ENCODE results near the gene HOXA7. TPM values are rescaled to one million over a fixed set of nuclear protein-coding genes. Genes with fewer than 3 reads are reported as not detected.

HOXA7 gene
- total and polyA plus RNA-seq, 12 donors = 0.04 TPM; not detected in 11

DNA sequence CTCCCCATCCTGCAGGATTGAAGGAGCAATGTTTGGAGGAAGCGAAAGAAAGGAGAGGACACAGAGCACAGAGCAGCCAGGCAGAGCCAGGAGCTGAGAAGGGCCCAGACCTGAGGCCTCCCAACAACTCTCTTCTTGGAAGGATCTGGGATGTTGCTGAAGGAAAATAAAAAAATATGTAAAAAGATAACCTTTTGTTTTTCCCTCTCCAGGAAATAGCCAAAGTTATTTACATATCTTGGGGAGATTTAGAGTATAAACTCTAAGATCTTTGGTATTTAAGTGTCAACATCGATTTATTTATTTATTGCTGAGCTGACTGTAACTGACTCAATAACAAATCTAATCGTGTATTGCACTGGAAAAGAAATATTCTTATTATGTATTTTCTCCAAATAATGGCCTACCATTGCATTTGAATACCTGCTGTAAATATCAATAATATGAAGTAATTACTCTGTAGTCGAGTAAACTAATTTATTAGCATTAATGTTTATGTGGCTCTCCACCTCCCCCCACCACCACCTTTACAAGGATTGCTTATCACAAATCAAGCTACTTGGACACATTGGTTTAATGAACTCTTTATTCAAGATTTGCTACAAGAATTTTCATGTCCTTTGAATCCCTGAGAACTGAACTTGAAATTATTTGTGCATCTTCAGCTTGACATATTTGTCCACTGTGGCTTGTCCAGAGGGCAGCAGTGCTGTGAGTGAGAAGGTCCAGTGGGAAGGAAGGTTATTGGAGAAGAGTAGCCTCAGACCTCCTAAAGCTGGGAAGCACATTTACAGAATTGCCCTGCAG is 30.4 kb upstream of the HOXA7 start:
- 23 to 30% methylated on average over 4 of the region's 4 CpGs for WGBS, 2 donors
- TF ChIP-seq, protein P1, sequence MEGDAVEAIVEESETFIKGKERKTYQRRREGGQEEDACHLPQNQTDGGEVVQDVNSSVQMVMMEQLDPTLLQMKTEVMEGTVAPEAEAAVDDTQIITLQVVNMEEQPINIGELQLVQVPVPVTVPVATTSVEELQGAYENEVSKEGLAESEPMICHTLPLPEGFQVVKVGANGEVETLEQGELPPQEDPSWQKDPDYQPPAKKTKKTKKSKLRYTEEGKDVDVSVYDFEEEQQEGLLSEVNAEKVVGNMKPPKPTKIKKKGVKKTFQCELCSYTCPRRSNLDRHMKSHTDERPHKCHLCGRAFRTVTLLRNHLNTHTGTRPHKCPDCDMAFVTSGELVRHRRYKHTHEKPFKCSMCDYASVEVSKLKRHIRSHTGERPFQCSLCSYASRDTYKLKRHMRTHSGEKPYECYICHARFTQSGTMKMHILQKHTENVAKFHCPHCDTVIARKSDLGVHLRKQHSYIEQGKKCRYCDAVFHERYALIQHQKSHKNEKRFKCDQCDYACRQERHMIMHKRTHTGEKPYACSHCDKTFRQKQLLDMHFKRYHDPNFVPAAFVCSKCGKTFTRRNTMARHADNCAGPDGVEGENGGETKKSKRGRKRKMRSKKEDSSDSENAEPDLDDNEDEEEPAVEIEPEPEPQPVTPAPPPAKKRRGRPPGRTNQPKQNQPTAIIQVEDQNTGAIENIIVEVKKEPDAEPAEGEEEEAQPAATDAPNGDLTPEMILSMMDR (IDR thresholded peaks at IDR 0.05) = no peak
- no peak overlapping the region for H3K4me3 ChIP-seq
- no peak for DNase-seq
- no peaks in the 10 kb centered on the region for H3K9me3 ChIP-seq
- peaks cover 73 to 100% (median 100%) of the 10 kb centered on the region in 7 donors for H3K27me3 ChIP-seq
- intact Hi-C loops (cut with DNase I) = no loop called here
- peaks cover 8 to 56% (median 36%) of the 10 kb centered on the region in 9 donors for H3K4me1 ChIP-seq
- H3K36me3 ChIP-seq = no peaks in the 10 kb centered on the region
- no peak overlapping the region for H3K27ac ChIP-seq
- ATAC-seq = no peak

DNA sequence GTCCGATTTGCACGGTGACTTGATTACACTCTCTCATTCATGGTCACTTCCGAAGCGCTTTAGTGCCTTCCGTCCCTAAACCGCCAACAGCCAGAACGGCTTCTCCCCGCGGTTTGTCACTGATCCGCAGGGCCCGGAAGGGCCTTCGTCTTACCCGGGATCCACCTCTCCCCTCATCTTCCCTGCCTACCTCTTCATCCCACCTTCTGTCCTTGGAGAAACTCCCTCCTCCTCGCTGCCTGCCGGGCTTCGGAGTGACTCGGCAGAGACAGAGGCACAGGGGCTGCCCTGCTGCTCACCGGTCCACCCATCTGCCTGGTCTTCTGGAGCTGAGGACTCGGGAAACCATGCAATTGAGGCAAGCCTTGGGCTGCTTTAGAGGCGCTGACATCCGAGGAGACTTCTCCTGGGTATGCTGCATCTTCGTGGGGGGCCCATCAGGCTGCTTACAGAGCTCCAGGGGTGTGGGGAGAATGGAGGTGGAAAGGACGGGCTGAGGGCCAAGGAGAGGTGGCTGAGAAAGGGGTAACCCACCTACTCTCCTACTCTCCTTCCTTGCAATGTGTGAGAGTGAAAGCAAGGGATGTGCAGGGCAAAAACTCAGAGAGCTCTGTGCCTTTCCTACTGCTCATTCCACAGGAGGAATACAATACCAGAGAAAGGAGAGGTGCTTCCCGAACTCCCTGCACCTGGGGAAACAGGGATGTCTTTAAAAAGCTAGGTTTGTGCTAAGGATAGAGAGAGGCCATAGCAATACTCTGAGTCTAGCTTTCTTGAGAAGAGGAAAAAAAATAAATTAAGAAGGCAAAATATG is 29.6 kb upstream of the HOXA7 start:
- 6 to 9% methylated on average over 24 of the region's 24 CpGs for WGBS, 2 donors
- H3K4me1 ChIP-seq = peaks cover 8 to 53% (median 36%) of the 10 kb centered on the region in 9 donors
- intact Hi-C loops (cut with DNase I) = no loop called here
- TF ChIP-seq, protein P1 (IDR thresholded peaks at IDR 0.05) = no peak
- no peaks in the 10 kb centered on the region for H3K9me3 ChIP-seq
- H3K27me3 ChIP-seq = peaks cover 67 to 100% (median 100%) of the 10 kb centered on the region in 7 donors
- no peaks in the 10 kb centered on the region for H3K36me3 ChIP-seq
- ATAC-seq = no peak
- DNase-seq = no peak
- H3K4me3 ChIP-seq = no peak overlapping the region
- no peak overlapping the region for H3K27ac ChIP-seq

DNA sequence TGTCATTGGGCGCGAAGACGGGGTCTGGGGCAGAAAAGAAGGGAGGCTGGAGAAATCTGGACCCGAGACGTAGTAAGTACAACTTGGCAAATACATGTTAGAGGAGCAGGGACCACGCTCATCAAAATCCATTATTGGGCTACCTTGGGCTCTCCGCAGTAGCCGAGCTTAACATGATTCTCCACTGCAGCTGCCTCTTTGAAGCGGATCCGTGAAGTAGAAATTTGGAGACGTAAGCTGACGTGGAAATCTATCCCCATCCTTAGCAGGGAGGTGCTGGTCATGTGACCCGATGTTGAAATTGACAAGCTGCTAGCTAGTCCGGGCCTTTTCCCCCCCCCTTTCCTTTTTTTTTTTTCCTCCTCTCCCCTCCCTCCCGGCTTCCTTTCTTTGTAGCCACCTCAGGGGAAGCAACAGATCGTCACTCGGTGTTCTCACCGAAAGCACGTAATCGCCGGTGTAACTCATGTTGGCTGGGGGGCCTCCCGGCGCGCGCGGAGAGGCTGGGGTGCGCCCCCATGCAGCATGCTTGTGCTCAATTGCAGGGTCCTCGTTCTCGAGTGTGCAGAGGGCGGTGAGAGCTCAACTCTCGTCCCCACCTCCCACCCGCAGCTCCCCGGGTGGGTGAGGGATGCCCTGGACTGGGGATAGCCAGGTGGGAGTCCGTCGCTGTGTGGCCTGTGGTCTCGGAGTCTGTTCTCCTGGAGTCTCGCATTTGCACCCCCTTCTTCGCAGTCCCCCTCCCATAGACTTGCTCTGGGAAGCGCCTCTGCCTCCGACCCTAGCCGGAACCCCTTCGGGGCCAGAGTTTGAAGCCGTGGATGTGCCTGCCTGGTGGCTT is 28.8 kb upstream of the HOXA7 start, which contains the start of gene HOXA11:
Gene HOXA11, minus strand, starts transcription at position 220 of the 841 bp plus-strand sequence. Its CDS starts 88 bp downstream, at position 132.
- TF ChIP-seq, protein P1 (IDR thresholded peaks at IDR 0.05) = no peak
- Histone ChIP-seq H3K27ac (peak within 1 kb of the TSS in 1 of 10 donors; percentile 5), H3K27me3 (peaks cover 69 to 100% (median 100%) of the 10 kb centered on the region in 7 donors), H3K4me3 (peak within 1 kb of the TSS; percentile 12 to 48 (median 36)), H3K9me3 (no peaks in the 10 kb centered on the region), H3K4me1 (peaks cover 8 to 53% (median 36%) of the 10 kb centered on the region in 9 donors), H3K36me3 (no peaks in the 10 kb centered on the region)
- WGBS, 2 donors = 5 to 6% methylated on average over 43 of the region's 43 CpGs
- intact Hi-C loops (cut with DNase I) = no loop called here
- ATAC-seq (peak in 1 of 8 donors; percentile 5), DNase-seq (no peak)

Measured in heart right ventricle (tissue), 16 donors.